ENCODE measurements around the gene EP300. TPM values are rescaled to one million over a fixed set of nuclear protein-coding genes. Genes with fewer than 3 reads are reported as not detected.
"Not testable (repeated sequence)": the region's sequence is repeated elsewhere in the genome, so short reads cannot be mapped to it uniquely, and the experiment has no call there.

EP300 gene
- total RNA-seq, 4 donors from 2014 or later, result 142 to 155 (median 149) TPM

DNA sequence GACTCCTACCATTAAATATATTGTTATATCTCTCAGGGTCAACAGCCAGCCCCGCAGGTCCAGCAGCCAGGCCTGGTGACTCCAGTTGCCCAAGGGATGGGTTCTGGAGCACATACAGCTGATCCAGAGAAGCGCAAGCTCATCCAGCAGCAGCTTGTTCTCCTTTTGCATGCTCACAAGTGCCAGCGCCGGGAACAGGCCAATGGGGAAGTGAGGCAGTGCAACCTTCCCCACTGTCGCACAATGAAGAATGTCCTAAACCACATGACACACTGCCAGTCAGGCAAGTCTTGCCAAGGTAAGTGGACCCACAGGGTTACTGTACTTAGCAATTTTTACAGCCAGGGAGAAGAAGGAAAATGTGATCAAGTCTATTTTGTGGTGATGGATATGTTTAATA is 35.1 kb downstream of the EP300 start:
- peaks cover 0 to 81% (median 2%) of the 10 kb centered on the region in 3 donors for H3K36me3 ChIP-seq
- H3K9me3 ChIP-seq, result no peaks in the 10 kb centered on the region
- H3K27ac ChIP-seq, result no peak overlapping the region
- no peaks in the 10 kb centered on the region for H3K4me1 ChIP-seq
- H3K4me3 ChIP-seq, result no peak overlapping the region
- no peak for DNase-seq
- TF ChIP-seq POLR2A (IDR thresholded peaks at IDR 0.05), result no peak
- TF ChIP-seq, protein P1, sequence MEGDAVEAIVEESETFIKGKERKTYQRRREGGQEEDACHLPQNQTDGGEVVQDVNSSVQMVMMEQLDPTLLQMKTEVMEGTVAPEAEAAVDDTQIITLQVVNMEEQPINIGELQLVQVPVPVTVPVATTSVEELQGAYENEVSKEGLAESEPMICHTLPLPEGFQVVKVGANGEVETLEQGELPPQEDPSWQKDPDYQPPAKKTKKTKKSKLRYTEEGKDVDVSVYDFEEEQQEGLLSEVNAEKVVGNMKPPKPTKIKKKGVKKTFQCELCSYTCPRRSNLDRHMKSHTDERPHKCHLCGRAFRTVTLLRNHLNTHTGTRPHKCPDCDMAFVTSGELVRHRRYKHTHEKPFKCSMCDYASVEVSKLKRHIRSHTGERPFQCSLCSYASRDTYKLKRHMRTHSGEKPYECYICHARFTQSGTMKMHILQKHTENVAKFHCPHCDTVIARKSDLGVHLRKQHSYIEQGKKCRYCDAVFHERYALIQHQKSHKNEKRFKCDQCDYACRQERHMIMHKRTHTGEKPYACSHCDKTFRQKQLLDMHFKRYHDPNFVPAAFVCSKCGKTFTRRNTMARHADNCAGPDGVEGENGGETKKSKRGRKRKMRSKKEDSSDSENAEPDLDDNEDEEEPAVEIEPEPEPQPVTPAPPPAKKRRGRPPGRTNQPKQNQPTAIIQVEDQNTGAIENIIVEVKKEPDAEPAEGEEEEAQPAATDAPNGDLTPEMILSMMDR (IDR thresholded peaks at IDR 0.05), result no peak
- no peaks in the 10 kb centered on the region for H3K27me3 ChIP-seq

DNA sequence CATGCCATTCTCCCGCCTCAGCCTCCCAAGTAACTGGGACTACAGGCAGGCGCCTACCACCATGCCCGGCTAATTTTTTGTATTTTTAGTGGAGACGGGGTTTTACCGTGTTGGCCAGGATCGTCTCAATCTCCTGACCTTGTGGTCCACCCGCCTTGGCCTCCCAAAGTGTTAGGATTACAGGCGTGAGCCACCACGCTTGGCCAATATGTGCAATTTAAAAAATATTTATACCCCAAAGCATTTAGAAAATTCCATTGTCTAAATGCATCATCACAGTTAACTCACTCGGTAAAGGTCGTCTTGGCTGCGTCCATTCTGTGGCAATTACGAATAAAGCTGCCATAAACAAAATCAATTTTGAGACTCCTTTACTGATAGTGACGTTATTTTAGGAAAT is 36.2 kb downstream of the EP300 start:
- no peak for TF ChIP-seq POLR2A (IDR thresholded peaks at IDR 0.05)
- TF ChIP-seq, protein P1 (IDR thresholded peaks at IDR 0.05), result no peak
- no peaks in the 10 kb centered on the region for H3K4me1 ChIP-seq
- no peaks in the 10 kb centered on the region for H3K27me3 ChIP-seq
- H3K27ac ChIP-seq, result no peak overlapping the region
- no peak for DNase-seq
- H3K4me3 ChIP-seq, result no peak overlapping the region
- H3K9me3 ChIP-seq, result no peaks in the 10 kb centered on the region
- peaks cover 0 to 92% (median 2%) of the 10 kb centered on the region in 3 donors for H3K36me3 ChIP-seq

DNA sequence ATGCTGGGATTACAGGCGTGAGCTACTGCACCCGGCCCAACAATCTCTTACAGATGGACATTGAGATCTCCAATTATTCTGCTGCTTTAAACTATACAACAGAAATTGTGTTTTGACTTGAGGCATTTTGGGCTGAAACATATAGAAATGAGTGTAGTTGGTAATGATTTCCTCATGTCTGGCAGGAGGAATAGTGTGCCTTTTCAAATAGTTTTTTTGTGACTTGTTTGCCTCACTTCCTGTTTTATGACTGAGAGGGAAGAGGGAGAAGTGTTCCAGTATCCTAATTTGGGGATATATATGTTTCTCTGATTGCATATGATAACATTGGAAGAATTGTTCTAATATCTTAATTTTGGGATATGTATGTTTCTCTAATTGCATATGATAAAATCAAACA is 40.2 kb downstream of the EP300 start:
- Histone ChIP-seq H3K4me3 (no peak overlapping the region), H3K27ac (no peak overlapping the region), H3K4me1 (no peaks in the 10 kb centered on the region), H3K9me3 (no peaks in the 10 kb centered on the region), H3K36me3 (peaks cover 0 to 100% (median 5%) of the 10 kb centered on the region in 3 donors), H3K27me3 (no peaks in the 10 kb centered on the region)
- TF ChIP-seq, protein P1 (IDR thresholded peaks at IDR 0.05), result no peak
- no peak for TF ChIP-seq POLR2A (IDR thresholded peaks at IDR 0.05)
- DNase-seq, result no peak

DNA sequence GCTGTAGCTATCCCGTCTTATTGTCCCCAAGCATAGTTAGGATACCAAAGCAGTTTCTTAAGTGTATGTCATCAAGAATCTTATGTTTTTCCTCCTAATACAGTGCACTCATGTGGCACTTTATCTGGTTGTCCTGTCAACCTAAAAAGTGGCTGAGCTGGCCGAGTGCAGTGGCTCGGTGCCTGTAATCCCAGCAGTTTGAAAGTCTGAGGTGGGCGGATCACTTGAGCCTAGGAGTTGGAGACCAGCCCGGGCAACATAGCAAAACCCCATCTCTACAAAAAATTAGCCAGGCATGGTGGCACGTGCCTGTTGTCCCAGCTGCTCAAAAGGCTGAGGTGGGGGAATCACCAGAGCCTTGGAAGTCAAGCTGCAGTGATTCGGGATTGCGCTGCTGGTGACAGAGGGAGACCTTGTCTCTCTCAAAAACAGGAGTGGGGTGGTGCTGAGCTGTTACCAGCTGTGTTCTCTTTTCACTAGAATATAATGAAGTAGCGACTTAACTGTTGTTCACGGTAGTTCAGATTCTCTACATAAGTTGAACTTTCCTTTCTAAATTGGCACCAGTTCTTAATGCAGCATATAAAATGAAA is 48.1 kb downstream of the EP300 start:
- Histone ChIP-seq H3K9me3 (no peaks in the 10 kb centered on the region), H3K27me3 (no peaks in the 10 kb centered on the region), H3K27ac (no peak overlapping the region), H3K4me3 (no peak overlapping the region), H3K36me3 (peaks cover 0 to 100% (median 10%) of the 10 kb centered on the region in 3 donors), H3K4me1 (no peaks in the 10 kb centered on the region)
- no peak for TF ChIP-seq POLR2A (IDR thresholded peaks at IDR 0.05)
- TF ChIP-seq, protein P1 (IDR thresholded peaks at IDR 0.05), result no peak
- DNase-seq, result no peak

DNA sequence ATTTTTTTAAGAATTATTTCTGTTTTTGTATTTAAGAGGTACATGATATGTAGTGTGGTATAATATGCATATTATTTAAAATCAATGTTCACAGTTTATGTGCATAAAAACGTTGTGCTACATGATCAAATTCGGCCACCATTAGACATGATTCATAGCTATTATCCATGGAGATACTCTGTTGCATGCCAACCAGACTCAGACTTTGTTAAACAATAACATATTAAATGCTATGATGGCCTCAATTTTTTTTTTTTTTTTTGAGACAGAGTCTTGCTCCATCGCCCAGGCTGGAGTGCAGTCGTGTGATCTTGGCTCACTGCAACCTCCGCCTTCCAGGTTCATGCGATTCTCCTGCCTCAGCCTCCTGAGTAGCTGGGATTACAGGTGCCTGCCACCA is 53.5 kb downstream of the EP300 start:
- not testable (repeated sequence) for H3K9me3 ChIP-seq, H3K27me3 ChIP-seq, H3K27ac ChIP-seq, H3K4me1 ChIP-seq, DNase-seq, H3K4me3 ChIP-seq
- peaks cover 0 to 100% (median 9%) of the 10 kb centered on the region in 3 donors for H3K36me3 ChIP-seq

DNA sequence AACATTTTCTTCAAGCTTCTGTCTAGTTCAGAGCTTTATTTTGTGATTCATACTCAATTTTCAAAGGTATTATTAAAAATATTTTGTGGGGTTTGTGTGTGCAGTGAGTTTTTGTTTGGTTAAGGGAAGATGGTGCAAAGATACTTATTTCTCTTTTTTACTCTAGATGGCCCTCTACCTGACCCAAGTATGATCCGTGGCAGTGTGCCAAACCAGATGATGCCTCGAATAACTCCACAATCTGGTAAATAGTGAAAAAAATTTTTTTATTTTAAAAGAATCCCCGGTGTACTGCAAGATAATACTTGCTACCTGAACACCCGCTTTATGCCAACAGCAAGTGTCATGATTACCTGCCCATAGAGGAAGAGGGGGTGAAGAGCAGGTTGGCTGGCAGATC is 54.2 kb downstream of the EP300 start:
- no peaks in the 10 kb centered on the region for H3K9me3 ChIP-seq
- no peak overlapping the region for H3K4me3 ChIP-seq
- peaks cover 0 to 100% (median 9%) of the 10 kb centered on the region in 3 donors for H3K36me3 ChIP-seq
- TF ChIP-seq, protein P1 (IDR thresholded peaks at IDR 0.05), result no peak
- TF ChIP-seq POLR2A (IDR thresholded peaks at IDR 0.05), result no peak
- H3K27me3 ChIP-seq, result no peaks in the 10 kb centered on the region
- no peaks in the 10 kb centered on the region for H3K4me1 ChIP-seq
- no peak for DNase-seq
- H3K27ac ChIP-seq, result no peak overlapping the region
